SK-N-MC (cell line): ENCODE measurements around the gene LRRC3.

Experiments used
- DNase-seq: peaks from one replicate; pipeline ENCODE4 v3.0.0-alpha.2; 2011; ENCODE audit warnings: low read depth, low spot score
- H3K27ac ChIP-seq: fragments of 200-600 bp; sonication (generic); 2 replicates; pipeline ENCODE4 v1.5.1; 2016; ENCODE audit warnings: mixed run types
- H3K36me3 ChIP-seq: fragments of 200-600 bp; sonication (generic); 2 replicates; pipeline ENCODE4 v1.6.1; 2017; ENCODE audit warnings: antibody characterized with exemption, low read length, mixed read lengths; ENCODE audit not compliant: insufficient read depth
- H3K4me3 ChIP-seq: fragments of 200-600 bp; sonication (generic); 2 replicates; pipeline ENCODE4 v1.5.1; 2016
- H3K9ac ChIP-seq: fragments of 200-600 bp; sonication (generic); 2 replicates; pipeline ENCODE4 v1.8.0; 2017; ENCODE audit warnings: mixed run types, mixed read lengths; ENCODE audit not compliant: insufficient read length
- H3K9me3 ChIP-seq: fragments of 200-600 bp; sonication (generic); 2 replicates; pipeline ENCODE4 v1.6.1; 2017; ENCODE audit warnings: low read depth, mild to moderate bottlenecking, antibody characterized with exemption, low read length, moderate library complexity, mixed read lengths
- EZH2 ChIP-seq: fragments of 200-600 bp; sonication (generic); IDR thresholded peaks from one replicate; pipeline ENCODE4 v1.6.1; 2017; ENCODE audit warnings: antibody characterized with exemption
- FOXP2 ChIP-seq: optimal IDR thresholded peaks from 2 replicates; pipeline ENCODE3; 2011; ENCODE audit warnings: mild to moderate bottlenecking, moderate library complexity; ENCODE audit not compliant: insufficient read depth; ENCODE audit errors: extremely low read length, control extremely low read depth
- POLR2AphosphoS5 ChIP-seq: IDR thresholded peaks from 2 replicates; pipeline ENCODE4 v1.6.1; 2012; ENCODE audit warnings: mild to moderate bottlenecking, low read depth, low read length, borderline replicate concordance

LRRC3 gene

GRCh38 chr21:44434936-44435635 lies 20.2 kb upstream of the LRRC3 start:
- H3K9ac ChIP-seq: no peak overlapping the region
- H3K4me3 ChIP-seq: no peak overlapping the region
- TF ChIP-seq FOXP2: no peak
- TF ChIP-seq POLR2AphosphoS5: no peak
- TF ChIP-seq EZH2: no peak
- no peak overlapping the region for H3K27ac ChIP-seq
- no peak for DNase-seq
- no peaks in the 10 kb centered on the region for H3K9me3 ChIP-seq
- no peaks in the 10 kb centered on the region for H3K36me3 ChIP-seq

GRCh38 chr21:44436111-44436611 lies 19.1 kb upstream of the LRRC3 start:
- Histone ChIP-seq H3K27ac (no peak overlapping the region), H3K9ac (no peak overlapping the region), H3K36me3 (no peaks in the 10 kb centered on the region), H3K9me3 (no peaks in the 10 kb centered on the region), H3K4me3 (no peak overlapping the region)
- TF ChIP-seq POLR2AphosphoS5 (no peak), FOXP2 (no peak), EZH2 (no peak)
- DNase-seq: no peak

GRCh38 chr21:44436958-44437357 lies 18.4 kb upstream of the LRRC3 start:
- H3K27ac ChIP-seq: no peak overlapping the region
- TF ChIP-seq FOXP2 (no peak), EZH2 (no peak), POLR2AphosphoS5 (no peak)
- DNase-seq: no peak
- no peak overlapping the region for H3K9ac ChIP-seq
- no peak overlapping the region for H3K4me3 ChIP-seq
- no peaks in the 10 kb centered on the region for H3K36me3 ChIP-seq
- H3K9me3 ChIP-seq: no peaks in the 10 kb centered on the region

- no peaks in the 10 kb centered on the region for H3K9me3 ChIP-seq
- H3K9ac ChIP-seq: no peak overlapping the region
- no peak overlapping the region for H3K27ac ChIP-seq
- no peaks in the 10 kb centered on the region for H3K36me3 ChIP-seq
- no peak overlapping the region for H3K4me3 ChIP-seq
- TF ChIP-seq EZH2 (no peak), FOXP2 (no peak), POLR2AphosphoS5 (no peak)
- no peak for DNase-seq
These were observed 18.0 kb upstream of the LRRC3 start for GRCh38 chr21:44437371-44437695.

- no peak overlapping the region for H3K4me3 ChIP-seq
- H3K9me3 ChIP-seq: no peaks in the 10 kb centered on the region
- DNase-seq: no peak
- no peak overlapping the region for H3K27ac ChIP-seq
- no peak for TF ChIP-seq EZH2
- no peak for TF ChIP-seq POLR2AphosphoS5
- TF ChIP-seq FOXP2: no peak
- no peak overlapping the region for H3K9ac ChIP-seq
- no peaks in the 10 kb centered on the region for H3K36me3 ChIP-seq
These were observed 17.4 kb upstream of the LRRC3 start for GRCh38 chr21:44437696-44438431.

- no peak for TF ChIP-seq FOXP2
- no peak for TF ChIP-seq POLR2AphosphoS5
- no peak for TF ChIP-seq EZH2
- no peak overlapping the region for H3K4me3 ChIP-seq
- no peaks in the 10 kb centered on the region for H3K9me3 ChIP-seq
- H3K9ac ChIP-seq: no peak overlapping the region
- H3K36me3 ChIP-seq: no peaks in the 10 kb centered on the region
- no peak overlapping the region for H3K27ac ChIP-seq
- no peak for DNase-seq
These were observed 16.6 kb upstream of the LRRC3 start for GRCh38 chr21:44438531-44439210.

- Histone ChIP-seq H3K9me3 (no peaks in the 10 kb centered on the region), H3K27ac (no peak overlapping the region), H3K4me3 (no peak overlapping the region), H3K36me3 (no peaks in the 10 kb centered on the region), H3K9ac (no peak overlapping the region)
- TF ChIP-seq POLR2AphosphoS5 (no peak), FOXP2 (no peak), EZH2 (no peak)
- no peak for DNase-seq
These were observed 16.1 kb upstream of the LRRC3 start for GRCh38 chr21:44439211-44439600.

- DNase-seq: no peak
- Histone ChIP-seq H3K4me3 (no peak overlapping the region), H3K27ac (no peak overlapping the region), H3K9me3 (no peaks in the 10 kb centered on the region), H3K36me3 (no peaks in the 10 kb centered on the region), H3K9ac (no peak overlapping the region)
- no peak for TF ChIP-seq POLR2AphosphoS5
- no peak for TF ChIP-seq EZH2
- no peak for TF ChIP-seq FOXP2
These were observed 14.9 kb upstream of the LRRC3 start for GRCh38 chr21:44440241-44441040.
